Measurements from ENCODE around the gene DCDC1. TPM values are rescaled to one million over a fixed set of nuclear protein-coding genes. Genes with fewer than 3 reads are reported as not detected.

The DCDC1 gene
- total and polyA plus RNA-seq, 4 experiments from 2014 or later: 0.14 to 0.29 (median 0.17) TPM; not detected in 1

- H3K4me3 Mint-ChIP-seq: no peak overlapping the region
- H3K36me3 Mint-ChIP-seq: no peaks in the 10 kb centered on the region
- no peak for DNase-seq
- Histone ChIP-seq H3K27me3 (ENCODE audit: insufficient read depth, low read length) (no peaks in the 10 kb centered on the region), H3K36me3 (ENCODE audit: insufficient read depth, low read length) (no peaks in the 10 kb centered on the region), H3K4me3 (ENCODE audit: low read length in 2 of 2) (no peak overlapping the region), H3K27ac (ENCODE audit: low read depth, low read length) (no peak overlapping the region), H3K4me1 (ENCODE audit: insufficient read depth, low read length) (no peaks in the 10 kb centered on the region), H3K9me3 (ENCODE audit: control insufficient read depth in 1 of 2, low read length in 2 of 2) (no peaks in the 10 kb centered on the region)
- ChIA-PET POLR2A (ENCODE audit: partially characterized antibody) (no interaction called here), CTCF (ENCODE audit: partially characterized antibody) (no interaction called here)
- H3K27ac Mint-ChIP-seq: no peak overlapping the region
- H3K4me1 Mint-ChIP-seq: no peaks in the 10 kb centered on the region
- no peaks in the 10 kb centered on the region for H3K27me3 Mint-ChIP-seq
- intact Hi-C loops (cut with micrococcal nuclease): no loop called here
- H3K9me3 Mint-ChIP-seq: peaks cover 0 to 2% (median 0%) of the 10 kb centered on the region in 8 donors
Observed at GRCh38 chr11:30895046-30895445, 474.5 kb downstream of the DCDC1 start.

- Mint-ChIP-seq H3K27me3 (no peaks in the 10 kb centered on the region), H3K4me3 (no peak overlapping the region), H3K36me3 (no peaks in the 10 kb centered on the region), H3K9me3 (peaks cover 0 to 2% (median 0%) of the 10 kb centered on the region in 8 donors), H3K27ac (no peak overlapping the region), H3K4me1 (no peaks in the 10 kb centered on the region)
- intact Hi-C loops (cut with micrococcal nuclease): no loop called here
- H3K36me3 ChIP-seq (ENCODE audit: insufficient read depth, low read length): no peaks in the 10 kb centered on the region
- H3K27me3 ChIP-seq (ENCODE audit: insufficient read depth, low read length): no peaks in the 10 kb centered on the region
- no peak overlapping the region for H3K4me3 ChIP-seq (ENCODE audit: low read length in 2 of 2)
- H3K9me3 ChIP-seq (ENCODE audit: control insufficient read depth in 1 of 2, low read length in 2 of 2): no peaks in the 10 kb centered on the region
- no peak for DNase-seq
- H3K27ac ChIP-seq (ENCODE audit: low read depth, low read length): no peak overlapping the region
- no peaks in the 10 kb centered on the region for H3K4me1 ChIP-seq (ENCODE audit: insufficient read depth, low read length)
- ChIA-PET CTCF (ENCODE audit: partially characterized antibody) (no interaction called here), POLR2A (ENCODE audit: partially characterized antibody) (no interaction called here)
Observed at GRCh38 chr11:30893318-30893717, 476.2 kb downstream of the DCDC1 start.

- ChIA-PET CTCF (ENCODE audit: partially characterized antibody) (no interaction called here), POLR2A (ENCODE audit: partially characterized antibody) (no interaction called here)
- Histone ChIP-seq H3K4me1 (ENCODE audit: insufficient read depth, low read length) (no peaks in the 10 kb centered on the region), H3K9me3 (ENCODE audit: control insufficient read depth in 1 of 2, low read length in 2 of 2) (no peaks in the 10 kb centered on the region), H3K27me3 (ENCODE audit: insufficient read depth, low read length) (no peaks in the 10 kb centered on the region), H3K4me3 (ENCODE audit: low read length in 2 of 2) (no peak overlapping the region), H3K27ac (ENCODE audit: low read depth, low read length) (no peak overlapping the region), H3K36me3 (ENCODE audit: insufficient read depth, low read length) (no peaks in the 10 kb centered on the region)
- Mint-ChIP-seq H3K27me3 (no peaks in the 10 kb centered on the region), H3K9me3 (peaks cover 0 to 3% (median 0%) of the 10 kb centered on the region in 8 donors), H3K36me3 (no peaks in the 10 kb centered on the region), H3K27ac (no peak overlapping the region), H3K4me3 (no peak overlapping the region), H3K4me1 (no peaks in the 10 kb centered on the region)
- intact Hi-C loops (cut with micrococcal nuclease): no loop called here
- no peak for DNase-seq
Observed at GRCh38 chr11:30889143-30889794, 480.3 kb downstream of the DCDC1 start.

- H3K27ac Mint-ChIP-seq: no peak overlapping the region
- H3K27me3 ChIP-seq (ENCODE audit: insufficient read depth, low read length): no peaks in the 10 kb centered on the region
- no peaks in the 10 kb centered on the region for H3K4me1 ChIP-seq (ENCODE audit: insufficient read depth, low read length)
- POLR2A ChIA-PET (ENCODE audit: partially characterized antibody): no interaction called here
- H3K36me3 ChIP-seq (ENCODE audit: insufficient read depth, low read length): no peaks in the 10 kb centered on the region
- no peaks in the 10 kb centered on the region for H3K36me3 Mint-ChIP-seq
- peaks cover 0 to 2% of the 10 kb centered on the region in 2 donors for H3K27me3 Mint-ChIP-seq
- no peak overlapping the region for H3K4me3 Mint-ChIP-seq
- intact Hi-C loops (cut with micrococcal nuclease): no loop called here
- H3K27ac ChIP-seq (ENCODE audit: low read depth, low read length): no peak overlapping the region
- H3K4me3 ChIP-seq (ENCODE audit: low read length in 2 of 2): no peak overlapping the region
- DNase-seq: no peak
- H3K9me3 ChIP-seq (ENCODE audit: control insufficient read depth in 1 of 2, low read length in 2 of 2): no peaks in the 10 kb centered on the region
- no peaks in the 10 kb centered on the region for H3K9me3 Mint-ChIP-seq
- CTCF ChIA-PET (ENCODE audit: partially characterized antibody): no interaction called here
- H3K4me1 Mint-ChIP-seq: no peaks in the 10 kb centered on the region
Observed at GRCh38 chr11:30879322-30880005, 490.1 kb downstream of the DCDC1 start.

GRCh38 chr11:30878400-30878799, 491.1 kb downstream of the DCDC1 start:
- ChIA-PET CTCF (ENCODE audit: partially characterized antibody) (no interaction called here), POLR2A (ENCODE audit: partially characterized antibody) (no interaction called here)
- Mint-ChIP-seq H3K27me3 (peaks cover 0 to 2% of the 10 kb centered on the region in 2 donors), H3K4me1 (no peaks in the 10 kb centered on the region), H3K4me3 (no peak overlapping the region), H3K36me3 (no peaks in the 10 kb centered on the region), H3K27ac (no peak overlapping the region), H3K9me3 (no peaks in the 10 kb centered on the region)
- intact Hi-C loops (cut with micrococcal nuclease): no loop called here
- H3K27ac ChIP-seq (ENCODE audit: low read depth, low read length): no peak overlapping the region
- no peak for DNase-seq
- H3K9me3 ChIP-seq (ENCODE audit: control insufficient read depth in 1 of 2, low read length in 2 of 2): no peaks in the 10 kb centered on the region
- H3K4me3 ChIP-seq (ENCODE audit: low read length in 2 of 2): no peak overlapping the region
- H3K4me1 ChIP-seq (ENCODE audit: insufficient read depth, low read length): no peaks in the 10 kb centered on the region
- H3K27me3 ChIP-seq (ENCODE audit: insufficient read depth, low read length): no peaks in the 10 kb centered on the region
- no peaks in the 10 kb centered on the region for H3K36me3 ChIP-seq (ENCODE audit: insufficient read depth, low read length)

GRCh38 chr11:30876663-30877396, 492.7 kb downstream of the DCDC1 start:
- peaks cover 0 to 2% (median 0%) of the 10 kb centered on the region in 8 donors for H3K9me3 Mint-ChIP-seq
- intact Hi-C loops (cut with micrococcal nuclease): no loop called here
- no peaks in the 10 kb centered on the region for H3K36me3 Mint-ChIP-seq
- Histone ChIP-seq H3K4me3 (ENCODE audit: low read length in 2 of 2) (no peak overlapping the region), H3K9me3 (ENCODE audit: control insufficient read depth in 1 of 2, low read length in 2 of 2) (no peaks in the 10 kb centered on the region), H3K27ac (ENCODE audit: low read depth, low read length) (no peak overlapping the region), H3K4me1 (ENCODE audit: insufficient read depth, low read length) (no peaks in the 10 kb centered on the region), H3K27me3 (ENCODE audit: insufficient read depth, low read length) (no peaks in the 10 kb centered on the region), H3K36me3 (ENCODE audit: insufficient read depth, low read length) (no peaks in the 10 kb centered on the region)
- no peak overlapping the region for H3K27ac Mint-ChIP-seq
- POLR2A ChIA-PET (ENCODE audit: partially characterized antibody): no interaction called here
- H3K27me3 Mint-ChIP-seq: no peaks in the 10 kb centered on the region
- CTCF ChIA-PET (ENCODE audit: partially characterized antibody): no interaction called here
- no peak overlapping the region for H3K4me3 Mint-ChIP-seq
- no peaks in the 10 kb centered on the region for H3K4me1 Mint-ChIP-seq
- DNase-seq: no peak

GRCh38 chr11:30876228-30876627, 493.3 kb downstream of the DCDC1 start:
- DNase-seq: no peak
- Histone ChIP-seq H3K27ac (ENCODE audit: low read depth, low read length) (no peak overlapping the region), H3K9me3 (ENCODE audit: control insufficient read depth in 1 of 2, low read length in 2 of 2) (no peaks in the 10 kb centered on the region), H3K36me3 (ENCODE audit: insufficient read depth, low read length) (no peaks in the 10 kb centered on the region), H3K27me3 (ENCODE audit: insufficient read depth, low read length) (no peaks in the 10 kb centered on the region), H3K4me3 (ENCODE audit: low read length in 2 of 2) (no peak overlapping the region), H3K4me1 (ENCODE audit: insufficient read depth, low read length) (no peaks in the 10 kb centered on the region)
- no peaks in the 10 kb centered on the region for H3K4me1 Mint-ChIP-seq
- CTCF ChIA-PET (ENCODE audit: partially characterized antibody): no interaction called here
- H3K27ac Mint-ChIP-seq: no peak overlapping the region
- intact Hi-C loops (cut with micrococcal nuclease): no loop called here
- no peak overlapping the region for H3K4me3 Mint-ChIP-seq
- peaks cover 0 to 2% (median 0%) of the 10 kb centered on the region in 8 donors for H3K9me3 Mint-ChIP-seq
- no peaks in the 10 kb centered on the region for H3K36me3 Mint-ChIP-seq
- no peaks in the 10 kb centered on the region for H3K27me3 Mint-ChIP-seq
- POLR2A ChIA-PET (ENCODE audit: partially characterized antibody): no interaction called here
